GM19023 (cell line): ENCODE measurements around the gene TENM3.

ENCODE experiments used
- ATAC-seq: cut with Tn5 transposase; IDR thresholded peaks from one replicate; pipeline ENCODE4 v1.9.1; 2021; ENCODE audit warnings: mild to moderate bottlenecking, moderate library complexity; ENCODE audit not compliant: unreplicated experiment

The TENM3 gene

GRCh38 chr4:182549356-182549755 is 306.2 kb downstream of the TENM3 start:
- no peak for ATAC-seq

GRCh38 chr4:182552948-182553347 is 309.7 kb downstream of the TENM3 start:
- no peak for ATAC-seq

DNA sequence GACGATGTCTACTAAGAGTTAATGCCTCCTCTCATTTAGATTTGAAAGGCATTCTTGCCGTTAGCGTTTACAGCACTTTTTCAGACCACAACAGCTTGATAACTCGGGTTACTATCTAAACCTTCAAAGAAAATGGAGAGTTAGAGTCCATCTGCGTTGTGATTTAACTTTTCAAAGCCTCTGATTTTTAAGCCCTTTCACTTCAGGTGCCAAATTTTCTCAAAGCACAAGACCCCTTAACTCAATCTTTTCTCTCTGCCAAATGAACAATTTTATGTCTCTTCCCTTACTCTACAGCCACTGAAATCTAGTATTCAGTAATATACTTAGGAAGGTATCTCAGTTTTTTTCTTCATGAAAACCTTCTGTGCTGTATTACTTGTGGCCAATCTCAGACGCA is 310.5 kb downstream of the TENM3 start:
- no peak for ATAC-seq

DNA sequence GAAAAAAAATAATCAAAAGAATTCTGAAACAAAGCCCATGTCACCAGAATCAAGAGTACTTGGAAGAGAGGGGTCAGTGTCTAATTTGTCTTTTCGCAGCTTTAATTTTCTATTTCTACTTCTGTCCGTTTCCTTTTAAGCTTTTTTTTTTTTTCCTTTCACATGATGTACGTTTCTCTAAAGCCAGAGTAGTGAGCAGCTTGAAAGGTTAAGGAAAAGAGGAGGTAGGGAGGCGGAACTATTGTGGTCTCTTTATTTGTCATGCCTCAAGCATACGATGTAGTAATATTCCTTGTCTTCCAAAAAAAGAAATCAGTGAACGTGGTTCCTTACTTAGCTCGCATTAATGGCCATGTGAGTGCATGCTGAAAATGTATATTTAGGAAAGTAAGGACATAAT is 311.5 kb downstream of the TENM3 start:
- ATAC-seq = no peak

DNA sequence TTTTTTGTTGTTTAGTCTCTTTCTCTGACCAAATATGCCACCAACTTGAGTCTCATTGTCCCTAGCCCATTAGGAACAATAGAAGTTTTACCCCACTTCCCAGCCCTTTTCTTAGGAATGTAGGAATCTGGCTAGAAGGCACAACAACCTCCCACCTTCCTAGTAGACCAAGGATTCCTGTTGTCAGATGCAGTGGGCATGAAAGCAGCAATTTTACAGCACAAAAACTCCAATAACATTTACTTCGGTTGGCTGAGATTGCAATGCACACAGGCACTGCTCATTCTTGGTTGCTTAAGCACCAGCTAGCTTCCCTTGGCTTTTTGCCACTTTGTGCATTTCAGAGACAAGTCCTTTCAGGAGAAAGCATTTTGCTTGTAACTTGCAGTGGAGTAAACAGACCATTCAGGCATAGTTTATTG is 312.8 kb downstream of the TENM3 start:
- ATAC-seq = no peak

- no peak for ATAC-seq
These were observed 313.4 kb downstream of the TENM3 start for GRCh38 chr4:182556580-182556979.

DNA sequence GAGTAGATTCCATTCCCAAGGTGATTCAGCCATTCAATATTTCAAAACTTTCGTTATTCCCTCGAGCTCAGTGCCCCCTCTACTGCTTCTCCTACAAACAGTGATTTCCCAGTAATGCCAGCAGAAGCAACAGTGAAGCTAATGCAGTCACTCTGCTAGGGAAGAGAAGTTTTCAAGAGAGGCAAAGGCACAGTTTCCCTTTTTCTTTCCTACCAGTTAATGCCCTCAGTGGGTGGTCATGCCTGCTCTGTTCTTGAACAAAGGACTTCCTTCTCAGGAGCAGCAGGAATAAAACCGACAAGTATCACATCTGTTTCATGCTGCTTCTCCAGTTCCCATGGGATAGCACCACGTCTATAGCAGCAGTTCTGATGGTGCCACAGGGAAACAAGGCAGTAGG is 317.2 kb downstream of the TENM3 start:
- no peak for ATAC-seq

DNA sequence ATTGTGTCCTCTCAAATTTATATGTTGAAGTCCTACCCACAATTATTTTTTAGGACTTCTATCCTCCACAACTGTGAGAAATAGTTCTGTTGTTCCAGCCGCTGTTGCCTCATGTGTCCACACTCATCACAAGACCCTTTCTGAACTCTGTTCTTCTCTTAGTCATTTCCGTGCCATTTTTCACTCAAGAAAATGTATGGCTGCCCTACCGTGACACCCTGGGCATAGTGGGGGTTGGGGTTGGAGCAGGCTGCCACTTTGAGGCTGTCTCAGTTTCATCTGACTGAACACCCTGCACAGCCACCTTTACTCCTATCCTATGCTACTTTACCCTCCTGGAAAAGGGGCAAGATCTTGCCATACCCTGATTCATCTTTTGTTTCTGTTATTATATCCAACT is 319.1 kb downstream of the TENM3 start:
- no peak for ATAC-seq

DNA sequence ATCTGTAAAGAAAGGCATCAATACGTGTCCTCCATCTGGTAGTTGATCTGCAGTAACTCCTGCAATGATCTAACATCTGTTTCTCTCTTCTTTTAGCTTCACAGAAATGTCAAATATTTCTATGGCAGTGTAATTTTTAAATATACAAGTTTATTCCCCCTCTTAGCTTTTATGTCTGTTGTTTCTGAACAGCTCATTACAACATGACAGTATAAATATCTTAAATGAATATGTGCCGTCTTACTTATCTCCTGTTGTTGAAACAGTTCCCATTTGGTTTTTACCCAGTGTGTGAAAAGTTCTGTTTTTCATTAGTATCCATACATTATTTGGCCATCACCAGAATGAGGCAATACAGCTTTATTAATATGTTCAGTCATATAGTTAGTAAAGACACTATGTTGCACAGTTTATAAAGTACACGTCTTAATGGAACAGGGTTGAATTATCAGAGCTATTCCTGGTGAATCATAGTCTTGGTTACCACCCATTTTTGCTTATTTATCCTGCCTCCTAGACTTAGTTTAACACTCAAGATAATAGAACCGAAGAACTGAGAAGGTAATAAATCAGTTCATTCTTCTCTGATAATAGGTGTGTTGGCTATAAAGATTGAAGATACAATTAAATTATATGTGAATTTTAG is 321.6 kb downstream of the TENM3 start:
- ATAC-seq = no peak

DNA sequence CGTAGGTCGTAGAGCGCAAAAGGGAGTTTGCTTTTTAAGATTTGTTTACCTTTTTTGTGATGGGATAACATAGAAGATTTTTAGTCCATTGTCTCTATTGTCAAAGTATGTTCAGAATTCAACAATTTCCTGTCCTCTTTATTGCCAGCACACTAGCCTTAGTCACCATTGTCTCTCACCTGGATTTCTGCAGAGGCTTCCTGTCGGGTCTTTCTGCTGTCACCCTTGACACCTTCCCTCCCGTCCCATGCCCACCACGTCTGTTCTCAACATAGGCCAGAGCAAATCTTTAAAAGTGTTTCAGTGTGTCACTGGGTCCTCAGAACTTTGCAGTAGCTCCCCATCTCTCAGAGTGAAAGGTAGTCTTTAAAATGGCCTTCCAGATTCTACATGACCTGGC is 323.9 kb downstream of the TENM3 start:
- ATAC-seq = no peak

DNA sequence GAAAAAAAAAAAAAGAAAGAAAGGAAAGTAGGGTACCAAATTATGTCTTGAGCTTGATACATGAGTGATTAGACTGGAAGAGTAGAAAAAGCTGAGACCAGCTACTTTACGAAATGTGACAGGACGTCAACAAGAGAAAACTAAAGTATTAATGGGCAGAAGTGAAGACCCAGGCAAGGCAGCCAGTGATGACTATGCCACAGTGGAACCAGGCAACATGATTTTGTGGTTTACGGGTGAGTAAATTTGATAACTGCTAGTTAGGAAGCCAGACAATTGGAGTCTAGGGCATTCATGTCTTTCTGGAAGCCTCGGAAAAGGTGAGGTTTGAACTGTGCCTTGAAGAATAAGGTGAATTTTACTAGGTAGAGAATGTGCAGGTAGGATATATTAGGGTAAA is 326.4 kb downstream of the TENM3 start:
- no peak for ATAC-seq

DNA sequence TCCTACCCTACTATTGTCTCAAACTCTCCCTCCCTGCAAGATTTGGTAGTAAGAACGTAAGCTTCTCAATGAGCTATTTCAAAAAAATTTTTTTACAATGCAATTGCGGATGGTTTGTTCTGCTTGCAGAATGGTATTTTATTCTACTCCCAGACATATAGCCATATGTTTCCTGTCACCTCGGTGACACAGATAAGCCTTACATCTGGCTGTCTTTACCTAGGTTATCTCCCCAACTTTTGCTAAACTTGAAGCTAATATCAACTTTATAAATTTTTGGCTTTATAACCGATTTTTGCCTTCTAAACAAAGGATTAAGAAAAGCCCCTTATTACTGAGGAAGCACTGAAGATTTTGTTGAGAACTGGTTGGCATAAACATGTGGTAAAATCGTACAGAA is 331.5 kb downstream of the TENM3 start:
- ATAC-seq = no peak

DNA sequence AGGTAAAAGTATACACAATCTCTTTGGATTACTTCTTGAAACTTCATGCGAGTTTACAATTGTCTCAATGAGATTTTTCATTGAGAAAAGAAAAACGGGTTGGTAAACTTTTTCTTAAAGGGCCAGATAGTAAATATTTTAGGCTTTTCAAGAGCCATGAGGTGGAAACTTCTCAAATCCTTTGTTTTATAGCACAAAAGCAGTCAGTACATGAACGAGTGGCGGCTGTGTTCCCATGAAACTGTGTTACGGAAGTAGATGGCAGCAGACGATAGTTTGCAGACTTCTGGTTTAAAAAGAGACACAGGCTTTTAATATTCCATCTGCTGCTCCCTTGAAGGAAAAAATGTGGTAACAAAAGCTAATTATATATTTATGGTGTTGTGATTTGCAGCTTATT is 332.0 kb downstream of the TENM3 start:
- no peak for ATAC-seq

- no peak for ATAC-seq
These were observed 333.5 kb downstream of the TENM3 start for GRCh38 chr4:182576601-182577289.

- ATAC-seq = no peak
These were observed 334.2 kb downstream of the TENM3 start for GRCh38 chr4:182577411-182577810.

GRCh38 chr4:182578402-182578801 is 335.2 kb downstream of the TENM3 start:
- no peak for ATAC-seq

DNA sequence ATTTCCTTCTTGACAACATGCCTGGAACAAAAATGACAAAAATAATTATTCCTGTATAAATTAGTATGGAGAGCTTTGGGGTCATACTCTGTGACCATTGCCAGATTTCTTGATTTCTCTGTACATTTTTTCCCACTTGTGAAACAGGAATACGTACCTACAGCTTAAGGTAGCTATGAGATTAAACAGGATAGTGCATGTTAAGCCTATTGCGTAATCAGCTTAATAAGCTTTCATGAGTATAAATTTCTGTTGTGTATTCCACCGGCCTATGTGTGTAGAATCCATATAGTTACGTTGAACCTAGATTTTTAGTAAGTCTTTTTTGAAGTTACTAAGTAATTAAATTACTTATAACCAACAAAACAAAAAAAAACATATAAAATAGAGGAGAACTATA is 339.0 kb downstream of the TENM3 start:
- no peak for ATAC-seq

DNA sequence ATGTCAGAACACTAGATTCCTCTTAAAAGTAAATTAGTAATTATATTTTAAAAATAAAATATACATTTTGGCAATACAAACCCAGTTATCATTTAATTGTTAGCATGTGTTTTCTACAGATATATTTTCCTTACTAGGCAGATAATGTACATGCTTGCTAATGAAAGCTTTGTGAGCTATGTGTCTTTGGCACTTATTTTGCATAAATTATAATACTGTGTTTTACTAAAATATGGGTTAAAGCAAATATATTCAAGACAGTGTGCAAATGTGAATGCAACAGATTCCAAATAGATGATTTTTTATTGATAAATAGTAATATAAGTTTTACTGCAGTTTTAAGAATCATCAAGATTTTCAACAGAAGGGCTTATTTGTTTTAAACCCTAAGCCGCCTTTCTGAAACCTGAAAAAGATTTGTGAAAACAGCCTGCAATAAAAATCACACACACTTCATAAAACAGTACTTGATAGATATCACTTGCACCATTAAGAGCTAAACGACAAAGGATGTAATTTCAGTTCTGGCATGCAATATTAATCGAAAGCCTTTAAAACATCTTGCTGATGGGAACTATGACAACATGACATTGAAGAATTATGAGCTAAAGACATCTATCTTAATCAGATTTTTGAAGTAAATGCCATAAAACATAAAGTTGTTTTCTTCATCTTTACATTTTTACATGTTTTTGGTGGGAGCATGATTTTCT is 340.7 kb downstream of the TENM3 start:
- no peak for ATAC-seq

DNA sequence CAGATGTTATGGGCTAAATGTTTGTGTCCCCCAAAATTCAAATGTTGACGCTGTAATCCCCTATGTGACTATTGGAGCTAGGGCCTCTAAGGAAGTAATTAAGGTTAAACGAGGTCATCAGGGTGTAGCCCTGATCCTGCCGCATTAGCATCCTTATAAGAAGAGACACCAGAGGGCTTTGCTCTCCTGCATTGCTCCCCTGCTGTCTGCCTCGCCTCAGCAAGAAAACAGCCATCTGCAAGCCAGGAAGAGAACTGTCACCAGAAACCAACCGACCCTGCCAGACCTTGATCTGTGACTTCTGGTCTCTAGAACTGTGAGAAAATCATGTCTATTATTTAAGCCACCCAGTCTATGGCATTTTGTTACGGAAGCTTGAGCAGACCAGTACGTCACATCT is 342.1 kb downstream of the TENM3 start:
- ATAC-seq = no peak

DNA sequence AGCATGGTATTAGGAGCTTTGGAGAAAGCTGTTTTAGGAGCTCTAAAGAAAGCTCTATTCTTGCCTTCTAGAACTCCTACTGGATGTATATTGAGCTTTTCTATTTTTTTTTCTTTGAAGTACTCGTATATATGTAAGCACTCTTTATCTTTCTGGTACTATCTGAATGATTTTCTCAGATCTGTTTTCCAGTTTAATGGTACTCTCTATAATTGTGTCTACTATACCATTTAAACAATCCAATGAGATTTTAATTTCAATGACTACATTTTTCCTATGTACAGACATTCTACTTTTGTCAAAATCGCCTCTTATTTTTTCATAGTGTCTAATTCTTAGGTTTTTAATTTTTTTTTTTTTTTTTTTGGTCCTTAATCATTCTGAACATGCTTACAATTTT is 345.9 kb downstream of the TENM3 start:
- ATAC-seq = no peak

- no peak for ATAC-seq
These were observed 350.2 kb downstream of the TENM3 start for GRCh38 chr4:182593402-182593801.

DNA sequence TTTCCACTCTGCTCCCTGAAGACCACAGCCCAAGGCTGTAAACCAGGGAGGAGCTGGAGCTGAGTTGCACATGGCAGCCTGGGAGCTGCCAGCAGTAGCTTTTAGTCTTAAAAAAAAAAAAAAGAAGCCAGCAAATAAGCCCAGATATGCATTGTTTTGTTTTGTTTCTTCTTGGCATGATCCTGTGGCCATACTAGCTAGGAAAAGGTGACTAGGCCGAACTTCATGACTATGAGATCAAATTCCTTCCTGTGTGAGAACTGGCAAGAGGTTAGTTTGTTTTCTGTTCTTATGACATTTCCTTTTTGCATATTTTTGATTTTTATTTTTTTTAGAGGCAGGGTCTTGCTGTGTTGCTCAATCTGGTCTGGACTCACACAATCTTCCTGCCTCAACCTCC is 350.7 kb downstream of the TENM3 start:
- ATAC-seq = no peak
